K562 (cell line): Measurements from ENCODE around the gene CNKSR3. TPM values are rescaled to one million over a fixed set of nuclear protein-coding genes. Genes with fewer than 3 reads are reported as not detected.

Experiments used
- BRCA1 ChIP-seq, 2 experiments: fragments of 450-650 bp in 1 of 2; sonication (generic) in 1 of 2; formaldehyde crosslinking in 1 of 2; IDR thresholded peaks; 2 replicates each; pipeline versions ENCODE4 v1.5.0 to v1.6.1; 2017 to 2020; ENCODE audit warnings: mild to moderate bottlenecking in 1 of 2, missing genetic modification reagents in 1 of 2
- CREB1 ChIP-seq, 2 experiments: sonication (generic) in 1 of 2; formaldehyde crosslinking in 1 of 2; IDR thresholded peaks; 2 replicates each; pipeline versions ENCODE4 v1.6.1 to v1.8.0; 2012 to 2022; ENCODE audit warnings: inconsistent platforms in 1 of 2, mild to moderate bottlenecking in 1 of 2, missing genetic modification reagents in 1 of 2, moderate library complexity in 1 of 2
- CXXC5 ChIP-seq: fragments of 250-450 bp; sonication (Bioruptor Pico); IDR thresholded peaks from 2 replicates; pipeline ENCODE4 v1.8.0; 2022; ENCODE audit warnings: inconsistent platforms, mild to moderate bottlenecking, moderate library complexity
- NFATC3 ChIP-seq: fragments of 450-650 bp; IDR thresholded peaks from 2 replicates; pipeline ENCODE4 v1.6.1; 2017; ENCODE audit warnings: mild to moderate bottlenecking
- TBP ChIP-seq: optimal IDR thresholded peaks from 2 replicates; pipeline ENCODE3; 2011; ENCODE audit warnings: low read depth, low read length, improper control_type of control experiment
- TSC22D4 ChIP-seq: fragments of 450-650 bp; IDR thresholded peaks from 2 replicates; pipeline ENCODE4 v1.6.1; 2016; ENCODE audit warnings: missing genetic modification characterization, missing biosample characterization, control low read depth
- ZBTB1 ChIP-seq: sonication (generic); formaldehyde crosslinking; IDR thresholded peaks from 2 replicates; pipeline ENCODE4 v1.8.1; 2023; ENCODE audit warnings: missing genetic modification reagents, low read depth, mild to moderate bottlenecking, borderline replicate concordance
- ZNF644 ChIP-seq: fragments of 200-800 bp; sonication (Bioruptor generic); IDR thresholded peaks from 2 replicates; pipeline ENCODE4 v1.6.1; 2016; ENCODE audit warnings: low read depth, missing genetic modification characterization, missing compliant biosample characterization
- polyA plus RNA-seq, 8 experiments: library from polyadenylated mRNA; depleted of rRNA in 4 of 8; stranded (reverse) in 5 of 8; unstranded in 3 of 8; fragments of >200 nt; fragmentation: Nextera tagmentation in 2 of 8; fragmentation: Illumina TruSeq in 1 of 8; extraction: Ambion mirVana in 2 of 8; extraction: Trizol in 1 of 8; gene quantifications; 2 replicates each; pipeline versions ENCODE4 v1.2.1 to v1.2.3, GENCODE V29; 2011 to 2014; ENCODE audit warnings: inconsistent platforms in 1 of 8, missing spikeins in 1 of 8
- total RNA-seq, 7 experiments: library from RNA; depleted of rRNA in 6 of 7; stranded (reverse); fragments of >200 nt in 6 of 7; fragmentation: Illumina TruSeq in 2 of 7; extraction: Trizol in 2 of 7; gene quantifications; 2 replicates each; pipeline versions ENCODE4 v1.2.1 to v1.2.3, GENCODE V29; 2011 to 2021; ENCODE audit warnings: low replicate concordance in 1 of 7
- TF ChIP-seq, protein P1 (sequence below), 2 experiments: fragments of 450-650 bp in 1 of 2; IDR thresholded peaks; 2 replicates each; pipeline ENCODE4 v1.6.1; 2011 to 2017; ENCODE audit warnings: low read depth in 2 of 2, antibody characterized with exemption in 1 of 2, borderline replicate concordance in 1 of 2, low read length in 1 of 2, mild to moderate bottlenecking in 1 of 2, mixed read lengths in 1 of 2; ENCODE audit not compliant: control insufficient read depth in 1 of 2
- TF ChIP-seq, protein P2 (sequence below): sonication (generic); formaldehyde crosslinking; IDR thresholded peaks from 2 replicates; pipeline ENCODE4 v1.5.0; 2020; ENCODE audit warnings: missing genetic modification reagents

The CNKSR3 gene
- total and polyA plus RNA-seq, 9 of the 15 experiments (the other 6 are each of a cell fraction or from before 2014, with no cell fraction given) = 4.5 to 29.6 (median 9.5) TPM

DNA sequence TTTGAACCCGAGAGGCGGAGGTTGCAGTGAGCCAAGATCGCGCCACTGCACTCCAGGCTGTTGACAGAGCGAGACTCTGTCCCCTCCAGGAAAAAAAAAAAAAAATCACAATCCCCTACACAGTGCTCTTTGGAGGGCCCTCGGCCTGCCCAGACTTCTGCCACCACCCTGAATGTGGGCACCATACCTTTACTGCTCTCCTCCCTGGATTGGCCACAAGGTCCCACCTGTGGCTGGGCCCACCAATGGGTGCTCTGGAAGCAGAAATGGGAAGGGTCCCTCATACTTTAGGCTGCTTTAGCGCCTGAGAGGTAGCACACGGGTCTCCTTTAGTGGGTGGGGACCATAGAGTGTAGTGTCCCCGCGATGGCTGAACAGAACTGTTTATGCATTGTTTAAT is 103.6 kb downstream of the CNKSR3 start (continued):
- TF ChIP-seq CREB1 (IDR thresholded peaks at IDR 0.05) = no peak
- no peak for TF ChIP-seq CREB1 (CRISPR knock-in tag; IDR thresholded peaks at IDR 0.05)
- TF ChIP-seq BRCA1 (IDR thresholded peaks at IDR 0.05) = no peak
- TF ChIP-seq BRCA1 (CRISPR knock-in tag; IDR thresholded peaks at IDR 0.05) = no peak
- no peak for TF ChIP-seq TBP
- no peak for TF ChIP-seq NFATC3
- TF ChIP-seq CXXC5 (CRISPR knock-in tag) = no peak
- no peak for TF ChIP-seq TSC22D4 (tag)
- no peak for TF ChIP-seq ZBTB1 (CRISPR knock-in tag)
- TF ChIP-seq, protein P1, sequence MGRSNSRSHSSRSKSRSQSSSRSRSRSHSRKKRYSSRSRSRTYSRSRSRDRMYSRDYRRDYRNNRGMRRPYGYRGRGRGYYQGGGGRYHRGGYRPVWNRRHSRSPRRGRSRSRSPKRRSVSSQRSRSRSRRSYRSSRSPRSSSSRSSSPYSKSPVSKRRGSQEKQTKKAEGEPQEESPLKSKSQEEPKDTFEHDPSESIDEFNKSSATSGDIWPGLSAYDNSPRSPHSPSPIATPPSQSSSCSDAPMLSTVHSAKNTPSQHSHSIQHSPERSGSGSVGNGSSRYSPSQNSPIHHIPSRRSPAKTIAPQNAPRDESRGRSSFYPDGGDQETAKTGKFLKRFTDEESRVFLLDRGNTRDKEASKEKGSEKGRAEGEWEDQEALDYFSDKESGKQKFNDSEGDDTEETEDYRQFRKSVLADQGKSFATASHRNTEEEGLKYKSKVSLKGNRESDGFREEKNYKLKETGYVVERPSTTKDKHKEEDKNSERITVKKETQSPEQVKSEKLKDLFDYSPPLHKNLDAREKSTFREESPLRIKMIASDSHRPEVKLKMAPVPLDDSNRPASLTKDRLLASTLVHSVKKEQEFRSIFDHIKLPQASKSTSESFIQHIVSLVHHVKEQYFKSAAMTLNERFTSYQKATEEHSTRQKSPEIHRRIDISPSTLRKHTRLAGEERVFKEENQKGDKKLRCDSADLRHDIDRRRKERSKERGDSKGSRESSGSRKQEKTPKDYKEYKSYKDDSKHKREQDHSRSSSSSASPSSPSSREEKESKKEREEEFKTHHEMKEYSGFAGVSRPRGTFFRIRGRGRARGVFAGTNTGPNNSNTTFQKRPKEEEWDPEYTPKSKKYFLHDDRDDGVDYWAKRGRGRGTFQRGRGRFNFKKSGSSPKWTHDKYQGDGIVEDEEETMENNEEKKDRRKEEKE (IDR thresholded peaks at IDR 0.05; ENCODE audit: borderline replicate concordance in 1 of 2, control insufficient read depth in 1 of 2, low read depth in 2 of 2, low read length in 1 of 2) = no peak
- TF ChIP-seq, protein P2, sequence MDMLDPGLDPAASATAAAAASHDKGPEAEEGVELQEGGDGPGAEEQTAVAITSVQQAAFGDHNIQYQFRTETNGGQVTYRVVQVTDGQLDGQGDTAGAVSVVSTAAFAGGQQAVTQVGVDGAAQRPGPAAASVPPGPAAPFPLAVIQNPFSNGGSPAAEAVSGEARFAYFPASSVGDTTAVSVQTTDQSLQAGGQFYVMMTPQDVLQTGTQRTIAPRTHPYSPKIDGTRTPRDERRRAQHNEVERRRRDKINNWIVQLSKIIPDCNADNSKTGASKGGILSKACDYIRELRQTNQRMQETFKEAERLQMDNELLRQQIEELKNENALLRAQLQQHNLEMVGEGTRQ (CRISPR knock-in tag) = no peak
- no peak for TF ChIP-seq ZNF644 (tag)
- TF ChIP-seq, all 486 proteins: peak for 0
